Prostate gland (tissue), 2 donors: ENCODE measurements around the gene GHR. TPM values are rescaled to one million over a fixed set of nuclear protein-coding genes. Genes with fewer than 3 reads are reported as not detected.

Experiments used
- DNase-seq: peaks from one replicate; pipeline ENCODE4 v3.0.0-alpha.2; 2019; ENCODE audit warnings: low spot score
- H3K27ac ChIP-seq, 2 donors: fragments of 200-600 bp; sonication (generic); 2 replicates each; pipeline ENCODE4 v1.5.1; 2017 to 2019
- H3K27me3 ChIP-seq: fragments of 200-600 bp; sonication (generic); replicated peaks from 2 replicates; pipeline ENCODE4 v1.5.1; 2019; ENCODE audit not compliant: insufficient read depth
- H3K36me3 ChIP-seq, 2 donors: fragments of 200-600 bp; sonication (generic); 1 replicate in 1 of 2; 2 replicates in 1 of 2; pipeline versions ENCODE4 v1.5.1 to v1.8.1; 2017 to 2019
- H3K4me1 ChIP-seq: fragments of 200-600 bp; sonication (generic); replicated peaks from 2 replicates; pipeline ENCODE4 v1.5.1; 2019
- H3K4me3 ChIP-seq, 2 donors: fragments of 200-600 bp; sonication (generic); 2 replicates each; pipeline ENCODE4 v1.5.1; 2017 to 2019
- H3K9me3 ChIP-seq: fragments of 200-600 bp; sonication (generic); 2 replicates; pipeline ENCODE4 v1.5.1; 2017
- CTCF ChIP-seq, 4 experiments: fragments of 200-600 bp in 2 of 4; fragments of 450-650 bp in 2 of 4; sonication (generic) in 2 of 4; IDR thresholded peaks; 1 replicate in 3 of 4; 2 replicates in 1 of 4; pipeline ENCODE4 v1.5.1; 2016 to 2019; ENCODE audit warnings: antibody characterized with exemption in 4 of 4, mild to moderate bottlenecking in 2 of 4, moderate library complexity in 2 of 4
- POLR2A ChIP-seq: fragments of 450-650 bp; IDR thresholded peaks from one replicate; pipeline ENCODE4 v1.6.1; 2016; ENCODE audit warnings: antibody characterized with exemption, mild to moderate bottlenecking
- POLR2AphosphoS5 ChIP-seq: sonication (generic); formaldehyde crosslinking; IDR thresholded peaks from one replicate; pipeline ENCODE4 v1.6.1; 2017; ENCODE audit warnings: antibody characterized with exemption
- WGBS: methylation state at CpG from one replicate; pipeline ENCODE4 v1.1.5; 2018; 5-methylcytosine and 5-hydroxymethylcytosine counted together
- intact Hi-C: fragments of 100-400 bp; cut with DNase I; formaldehyde crosslinking; loops from one replicate; pipeline ENCODE4 v1.14.2; 2022
- total RNA-seq, 2 donors: library from RNA; depleted of rRNA; stranded (reverse); fragments of >200 nt; gene quantifications; one replicate each; pipeline ENCODE4 v1.1.0, GENCODE V29; 2016

The GHR gene
- total RNA-seq, 2 donors from 2014 or later = 11.8 to 15.5 TPM

GRCh38 chr5:42491699-42492098 lies 68.5 kb downstream of the GHR start:
- no peaks in the 10 kb centered on the region for H3K4me1 ChIP-seq
- intact Hi-C loops = no loop called here
- no peak for TF ChIP-seq CTCF (IDR thresholded peaks at IDR 0.05)
- no peak for TF ChIP-seq POLR2A
- TF ChIP-seq POLR2AphosphoS5 = no peak
- no peak for DNase-seq
- 68% methylated on average over 3 of the region's 3 CpGs for WGBS
- H3K27ac ChIP-seq = no peak overlapping the region
- no peak overlapping the region for H3K4me3 ChIP-seq
- no peaks in the 10 kb centered on the region for H3K36me3 ChIP-seq
- no peaks in the 10 kb centered on the region for H3K9me3 ChIP-seq
- no peaks in the 10 kb centered on the region for H3K27me3 ChIP-seq

DNA sequence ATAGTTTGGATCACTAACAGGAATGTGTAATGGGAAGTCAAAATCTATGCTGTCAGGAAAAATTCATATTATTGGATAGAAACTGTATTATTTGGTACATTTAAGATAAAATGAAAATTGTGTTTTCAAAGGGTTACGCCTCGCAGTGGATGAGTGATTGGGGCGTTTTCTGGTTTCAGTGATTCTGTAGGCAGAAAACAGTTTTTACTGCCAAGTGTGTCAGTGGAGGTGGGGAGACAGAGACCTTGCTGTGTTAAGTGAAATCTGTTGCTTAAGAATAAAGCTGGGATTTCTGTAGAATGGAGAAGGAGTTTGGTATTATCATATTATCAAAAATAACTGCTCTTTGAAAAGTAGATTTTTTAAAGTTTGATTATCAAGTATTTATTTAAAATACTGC lies 69.7 kb downstream of the GHR start:
- TF ChIP-seq POLR2A = no peak
- no peak for TF ChIP-seq POLR2AphosphoS5
- TF ChIP-seq CTCF (IDR thresholded peaks at IDR 0.05) = no peak
- WGBS = 91% methylated on average over 3 of the region's 3 CpGs
- Histone ChIP-seq H3K27ac (no peak overlapping the region), H3K36me3 (no peaks in the 10 kb centered on the region), H3K9me3 (no peaks in the 10 kb centered on the region), H3K4me1 (no peaks in the 10 kb centered on the region), H3K27me3 (no peaks in the 10 kb centered on the region), H3K4me3 (no peak overlapping the region)
- intact Hi-C loops = no loop called here
- no peak for DNase-seq

DNA sequence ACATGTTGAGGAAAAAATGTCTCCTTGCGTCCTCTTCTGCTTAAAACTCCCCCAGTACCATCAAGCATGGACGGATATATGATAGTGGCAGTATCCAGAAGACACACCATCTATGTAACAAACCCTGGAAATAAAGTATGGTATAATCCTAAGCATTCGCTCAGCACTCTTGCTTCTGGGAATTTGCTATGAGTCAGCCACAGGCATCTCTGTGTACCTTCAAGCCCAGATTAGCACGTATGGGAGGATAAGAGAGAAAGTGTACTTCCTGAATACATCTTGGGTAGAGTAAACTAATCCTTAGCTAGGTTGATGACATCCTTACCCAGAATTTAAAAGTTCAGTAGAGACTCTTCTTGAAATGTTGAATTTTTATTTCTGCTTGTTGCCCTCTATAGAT lies 71.2 kb downstream of the GHR start:
- DNase-seq = no peak
- Histone ChIP-seq H3K9me3 (no peaks in the 10 kb centered on the region), H3K4me1 (no peaks in the 10 kb centered on the region), H3K36me3 (no peaks in the 10 kb centered on the region), H3K27me3 (no peaks in the 10 kb centered on the region), H3K4me3 (no peak overlapping the region), H3K27ac (no peak overlapping the region)
- intact Hi-C loops = no loop called here
- WGBS = 87% methylated on average over 4 of the region's 4 CpGs
- TF ChIP-seq POLR2AphosphoS5 = no peak

GRCh38 chr5:42495914-42496313 lies 72.7 kb downstream of the GHR start:
- intact Hi-C loops = no loop called here
- H3K4me3 ChIP-seq = no peak overlapping the region
- H3K4me1 ChIP-seq = no peaks in the 10 kb centered on the region
- 30% methylated on average over 2 of the region's 2 CpGs for WGBS
- no peak overlapping the region for H3K27ac ChIP-seq
- no peaks in the 10 kb centered on the region for H3K27me3 ChIP-seq
- no peaks in the 10 kb centered on the region for H3K36me3 ChIP-seq
- no peak for TF ChIP-seq CTCF (IDR thresholded peaks at IDR 0.05)
- no peak for TF ChIP-seq POLR2AphosphoS5
- TF ChIP-seq POLR2A = no peak
- H3K9me3 ChIP-seq = no peaks in the 10 kb centered on the region
- DNase-seq = peak; percentile 33

- H3K36me3 ChIP-seq = no peaks in the 10 kb centered on the region
- 66% methylated on average over 4 of the region's 4 CpGs for WGBS
- no peak overlapping the region for H3K27ac ChIP-seq
- intact Hi-C loops = no loop called here
- H3K9me3 ChIP-seq = no peaks in the 10 kb centered on the region
- no peak overlapping the region for H3K4me3 ChIP-seq
- TF ChIP-seq POLR2AphosphoS5 (no peak), CTCF (IDR thresholded peaks at IDR 0.05) (no peak), POLR2A (no peak)
- DNase-seq = no peak
- no peaks in the 10 kb centered on the region for H3K4me1 ChIP-seq
- no peaks in the 10 kb centered on the region for H3K27me3 ChIP-seq
These were observed 73.3 kb downstream of the GHR start for GRCh38 chr5:42496397-42497156.
